NT2/D1 (cell line): ENCODE measurements around the gene TCN2.

Experiments used
- SUZ12 ChIP-seq: IDR thresholded peaks from 2 replicates; pipeline ENCODE4 v1.6.1; 2011; ENCODE audit not compliant: insufficient read length, insufficient read depth; ENCODE audit errors: extremely low read depth
- YY1 ChIP-seq: IDR thresholded peaks from 2 replicates; pipeline ENCODE4 v1.6.1; 2011; ENCODE audit not compliant: insufficient read length, insufficient read depth
- ZNF274 ChIP-seq: IDR thresholded peaks from 2 replicates; pipeline ENCODE4 v1.6.1; 2011; ENCODE audit warnings: mild to moderate bottlenecking, low read depth, low read length

DNA sequence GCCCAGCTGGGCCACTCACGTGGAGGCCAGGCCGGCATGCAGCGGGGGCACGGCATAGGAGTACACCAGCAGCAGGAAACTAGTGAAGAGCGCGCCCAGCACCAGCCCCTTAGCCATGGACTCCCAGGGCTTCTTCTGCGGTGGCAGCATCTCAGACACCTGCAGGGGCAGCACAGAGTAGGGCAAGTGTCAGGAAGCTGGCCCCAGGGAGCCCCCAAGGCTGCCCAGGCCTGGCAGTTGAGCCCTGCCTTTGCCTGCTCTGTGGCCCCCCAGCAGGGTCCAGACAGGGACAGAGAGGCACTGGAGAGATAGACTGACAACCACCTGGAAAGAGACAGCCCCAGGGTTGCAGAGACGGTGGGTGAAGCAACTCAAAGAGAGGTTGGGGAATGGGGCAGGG lies 49.7 kb upstream of the TCN2 start:
- TF ChIP-seq YY1 (no peak), SUZ12 (no peak), ZNF274 (no peak)
